Activated CD4-positive, alpha-beta T cell treated with anti-CD3 and anti-CD28 coated beads, Interleukin-2, amount 50 U/mL, for 24 hours (primary cell): ENCODE results near the gene MNAT1.
"Not testable (repeated sequence)": the region's sequence is repeated elsewhere in the genome, so short reads cannot be mapped to it uniquely, and the experiment has no call there.

ENCODE experiments used
- DNase-seq, 2 donors: peaks; one replicate each; pipeline ENCODE4 v3.0.0-alpha.2; 2020; ENCODE audit warnings: low read depth in 1 of 2, low spot score in 1 of 2

MNAT1 gene

GRCh38 chr14:60867503-60868172 lies 133.1 kb downstream of the MNAT1 start:
- DNase-seq: no peak

- no peak for DNase-seq
Observed at GRCh38 chr14:60878121-60878520, 143.6 kb downstream of the MNAT1 start.

- no peak for DNase-seq
Observed at GRCh38 chr14:60878536-60878935, 144.0 kb downstream of the MNAT1 start.

GRCh38 chr14:60882219-60882618 lies 147.7 kb downstream of the MNAT1 start:
- no peak for DNase-seq

GRCh38 chr14:60884134-60884533 lies 149.6 kb downstream of the MNAT1 start:
- no peak for DNase-seq

GRCh38 chr14:60890636-60891035 lies 156.1 kb downstream of the MNAT1 start:
- not testable (repeated sequence) for DNase-seq

GRCh38 chr14:60893911-60894310 lies 159.3 kb downstream of the MNAT1 start:
- DNase-seq: no peak

- DNase-seq: no peak
Observed at GRCh38 chr14:60904381-60904780, 169.8 kb downstream of the MNAT1 start.

- DNase-seq: no peak
Observed at GRCh38 chr14:60905923-60906322, 171.4 kb downstream of the MNAT1 start.

- DNase-seq: no peak
Observed at GRCh38 chr14:60915781-60916180, 181.2 kb downstream of the MNAT1 start.

GRCh38 chr14:60922050-60922449 lies 187.5 kb downstream of the MNAT1 start:
- no peak for DNase-seq

GRCh38 chr14:60925286-60925685 lies 190.7 kb downstream of the MNAT1 start:
- DNase-seq: no peak

- DNase-seq: no peak
Observed at GRCh38 chr14:60926002-60926401, 191.4 kb downstream of the MNAT1 start.

- DNase-seq: no peak
Observed at GRCh38 chr14:60931218-60931617, 196.7 kb downstream of the MNAT1 start.

- no peak for DNase-seq
Observed at GRCh38 chr14:60933920-60934655, 199.5 kb downstream of the MNAT1 start.

GRCh38 chr14:60935319-60935718 lies 200.8 kb downstream of the MNAT1 start:
- DNase-seq: no peak

GRCh38 chr14:60943637-60944032 lies 209.1 kb downstream of the MNAT1 start:
- no peak for DNase-seq

GRCh38 chr14:60944204-60944603 lies 209.6 kb downstream of the MNAT1 start:
- no peak for DNase-seq

GRCh38 chr14:60945984-60946383 lies 211.4 kb downstream of the MNAT1 start:
- DNase-seq: no peak

GRCh38 chr14:60946773-60947172 lies 212.2 kb downstream of the MNAT1 start:
- no peak for DNase-seq

- no peak for DNase-seq
Observed at GRCh38 chr14:60951776-60952435, 217.3 kb downstream of the MNAT1 start.

GRCh38 chr14:60956202-60956601 lies 221.6 kb downstream of the MNAT1 start:
- no peak for DNase-seq
